Mesendoderm (in vitro differentiated cells): Measurements from ENCODE around the gene POU2F1.

Experiments used
- DNase-seq: peaks from one replicate; pipeline ENCODE4 v3.0.0; 2013
- H2AK5ac ChIP-seq: 2 replicates; pipeline ENCODE4 v1.6.1; 2013; ENCODE audit warnings: low read length, inconsistent platforms
- H2BK120ac ChIP-seq: 2 replicates; pipeline ENCODE4 v1.6.1; 2013; ENCODE audit warnings: low read depth, mild to moderate bottlenecking, low read length, moderate library complexity, mixed read lengths
- H2BK15ac ChIP-seq: replicated peaks from 2 replicates; pipeline ENCODE4 v1.6.1; 2013; ENCODE audit warnings: low read depth, mild to moderate bottlenecking, moderate library complexity
- H2BK5ac ChIP-seq: 2 replicates; pipeline ENCODE4 v1.6.1; 2013; ENCODE audit warnings: low read length, inconsistent platforms
- H3K18ac ChIP-seq: 2 replicates; pipeline ENCODE4 v1.6.1; 2013; ENCODE audit warnings: mild to moderate bottlenecking, low read length, mixed read lengths
- H3K23ac ChIP-seq: one replicate; pipeline ENCODE4 v1.6.1; 2013; ENCODE audit warnings: low read length
- H3K27ac ChIP-seq: 2 replicates; pipeline ENCODE4 v1.5.1; 2013; ENCODE audit warnings: low read depth, mild to moderate bottlenecking, inconsistent platforms, low read length, moderate library complexity
- H3K27me3 ChIP-seq: 2 replicates; pipeline ENCODE4 v1.6.1; 2013; ENCODE audit warnings: low read length, control low read depth, mild to moderate bottlenecking, inconsistent platforms; ENCODE audit not compliant: insufficient read depth, poor library complexity
- H3K36me3 ChIP-seq: 2 replicates; pipeline ENCODE4 v1.6.1; 2013; ENCODE audit warnings: low read length, inconsistent platforms; ENCODE audit not compliant: control insufficient read depth, insufficient read depth
- H3K4ac ChIP-seq: one replicate; pipeline ENCODE4 v1.6.1; 2013; ENCODE audit warnings: low read depth, mild to moderate bottlenecking, low read length, moderate library complexity
- H3K4me1 ChIP-seq: 2 replicates; pipeline ENCODE4 v1.6.1; 2013; ENCODE audit warnings: low read depth, low read length, inconsistent platforms; ENCODE audit not compliant: control insufficient read depth
- H3K4me2 ChIP-seq: 2 replicates; pipeline ENCODE4 v1.6.1; 2013; ENCODE audit warnings: low read length
- H3K4me3 ChIP-seq: 2 replicates; pipeline ENCODE4 v1.5.1; 2013; ENCODE audit warnings: mild to moderate bottlenecking, low read length
- H3K56ac ChIP-seq: one replicate; pipeline ENCODE4 v1.6.1; 2013; ENCODE audit warnings: low read length
- H3K79me1 ChIP-seq: 2 replicates; pipeline ENCODE4 v1.6.1; 2013; ENCODE audit warnings: low read length, inconsistent platforms
- H3K79me2 ChIP-seq: 2 replicates; pipeline ENCODE4 v1.6.1; 2013; ENCODE audit warnings: mild to moderate bottlenecking, low read length; ENCODE audit not compliant: control insufficient read depth, insufficient read depth
- H3K9ac ChIP-seq: 2 replicates; pipeline ENCODE4 v1.6.1; 2013; ENCODE audit warnings: low read length, inconsistent platforms
- H4K5ac ChIP-seq: one replicate; pipeline ENCODE4 v1.6.1; 2013; ENCODE audit warnings: low read length
- H4K8ac ChIP-seq: one replicate; pipeline ENCODE4 v1.6.1; 2013; ENCODE audit warnings: low read depth, mild to moderate bottlenecking, control low read depth, low read length, moderate library complexity
- WGBS: extraction: QIAGEN DNeasy Blood & Tissue Kit; methylation state at CpG from one replicate; pipeline ENCODE4 v1.1.7; 2013; ENCODE audit warnings: low lambda C conversion rate, missing lambda C conversion rate; ENCODE audit not compliant: insufficient coverage; ENCODE audit errors: extremely low coverage; 5-methylcytosine and 5-hydroxymethylcytosine counted together

The POU2F1 gene

DNA sequence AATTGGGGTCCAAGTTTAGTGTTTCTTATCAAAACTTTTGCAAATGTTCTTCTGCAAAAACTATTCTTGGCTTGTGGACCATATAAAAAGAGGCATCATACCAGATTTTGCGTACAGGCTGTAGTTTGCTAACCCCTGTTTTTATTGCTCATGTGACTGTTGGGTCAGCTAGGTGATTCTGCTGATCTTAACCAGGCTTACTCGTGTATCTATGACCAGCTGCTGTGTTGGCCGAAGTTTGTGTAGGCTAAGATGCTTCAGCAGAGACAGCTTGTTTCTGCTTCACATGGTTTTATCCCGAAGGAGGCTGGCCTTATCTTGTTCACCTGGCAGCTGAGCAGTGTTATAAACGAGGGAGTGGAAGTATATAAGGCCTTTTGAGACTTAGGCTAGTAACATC is 38.2 kb downstream of the POU2F1 start:
- no peak overlapping the region for H4K5ac ChIP-seq
- no peaks in the 10 kb centered on the region for H3K27me3 ChIP-seq
- H3K9ac ChIP-seq, result no peak overlapping the region
- H3K36me3 ChIP-seq, result no peaks in the 10 kb centered on the region
- no peak overlapping the region for H4K8ac ChIP-seq
- H3K4me2 ChIP-seq, result no peak overlapping the region
- no peak for DNase-seq
- no peak overlapping the region for H2AK5ac ChIP-seq
- no peak overlapping the region for H2BK120ac ChIP-seq
- H3K79me1 ChIP-seq, result peaks cover 17% of the 10 kb centered on the region
- H3K56ac ChIP-seq, result no peak overlapping the region
- H3K4ac ChIP-seq, result no peak overlapping the region
- H3K79me2 ChIP-seq, result peaks cover 51% of the 10 kb centered on the region
- H3K18ac ChIP-seq, result no peak overlapping the region
- H3K4me3 ChIP-seq, result no peak overlapping the region
- no CpG with 5 or more reads among the region's 5 CpGs for WGBS
- no peak overlapping the region for H2BK5ac ChIP-seq
- H2BK15ac ChIP-seq, result no peak overlapping the region
- no peak overlapping the region for H3K27ac ChIP-seq
- H3K23ac ChIP-seq, result no peak overlapping the region
- no peaks in the 10 kb centered on the region for H3K4me1 ChIP-seq

GRCh38 chr1:167262836-167263235 is 42.1 kb downstream of the POU2F1 start:
- no peaks in the 10 kb centered on the region for H3K4me1 ChIP-seq
- H3K4ac ChIP-seq, result no peak overlapping the region

GRCh38 chr1:167263344-167263743 is 42.7 kb downstream of the POU2F1 start:
- DNase-seq, result no peak
- WGBS, result no CpG with 5 or more reads among the region's 8 CpGs
- Histone ChIP-seq H3K4ac (no peak overlapping the region), H3K79me2 (peaks cover 42% of the 10 kb centered on the region), H2BK5ac (no peak overlapping the region), H3K79me1 (peaks cover 14% of the 10 kb centered on the region), H3K18ac (no peak overlapping the region), H2BK120ac (no peak overlapping the region), H4K8ac (no peak overlapping the region), H2BK15ac (no peak overlapping the region), H3K56ac (no peak overlapping the region), H3K27me3 (no peaks in the 10 kb centered on the region), H3K23ac (no peak overlapping the region), H3K4me2 (no peak overlapping the region), H2AK5ac (no peak overlapping the region), H4K5ac (no peak overlapping the region), H3K4me1 (peaks cover under 1% of the 10 kb centered on the region), H3K27ac (no peak overlapping the region), H3K36me3 (no peaks in the 10 kb centered on the region), H3K9ac (no peak overlapping the region), H3K4me3 (no peak overlapping the region)

More at GRCh38 chr1:167262836-167263235, 42.1 kb downstream of the POU2F1 start:
- H3K79me2 ChIP-seq, result peaks cover 45% of the 10 kb centered on the region
- H3K56ac ChIP-seq, result no peak overlapping the region
- no peak overlapping the region for H3K4me3 ChIP-seq
- H4K5ac ChIP-seq, result no peak overlapping the region
- no peak overlapping the region for H2BK5ac ChIP-seq
- H2BK15ac ChIP-seq, result no peak overlapping the region
- no peak overlapping the region for H3K18ac ChIP-seq
- H3K27me3 ChIP-seq, result no peaks in the 10 kb centered on the region
- H3K36me3 ChIP-seq, result no peaks in the 10 kb centered on the region
- no peak overlapping the region for H2AK5ac ChIP-seq
- H3K79me1 ChIP-seq, result peaks cover 13% of the 10 kb centered on the region
- H4K8ac ChIP-seq, result no peak overlapping the region
- no peak overlapping the region for H3K23ac ChIP-seq
- H2BK120ac ChIP-seq, result no peak overlapping the region
- H3K27ac ChIP-seq, result no peak overlapping the region
- no peak for DNase-seq
- H3K4me2 ChIP-seq, result no peak overlapping the region
- H3K9ac ChIP-seq, result no peak overlapping the region

GRCh38 chr1:167263819-167264464 is 43.3 kb downstream of the POU2F1 start:
- no peak overlapping the region for H3K4me2 ChIP-seq
- no peak overlapping the region for H4K5ac ChIP-seq
- no peak overlapping the region for H3K9ac ChIP-seq
- no peak overlapping the region for H3K4me3 ChIP-seq
- no peak overlapping the region for H2AK5ac ChIP-seq
- no peak overlapping the region for H2BK5ac ChIP-seq
- H3K23ac ChIP-seq, result no peak overlapping the region
- H3K27ac ChIP-seq, result no peak overlapping the region
- no peak overlapping the region for H3K18ac ChIP-seq
- no peak overlapping the region for H3K4ac ChIP-seq
- H3K4me1 ChIP-seq, result peaks cover 2% of the 10 kb centered on the region
- H3K27me3 ChIP-seq, result no peaks in the 10 kb centered on the region
- no peak overlapping the region for H4K8ac ChIP-seq
- no peak overlapping the region for H3K56ac ChIP-seq
- H2BK15ac ChIP-seq, result no peak overlapping the region
- peaks cover 17% of the 10 kb centered on the region for H3K79me1 ChIP-seq
- H3K36me3 ChIP-seq, result no peaks in the 10 kb centered on the region
- no peak for DNase-seq
- H2BK120ac ChIP-seq, result no peak overlapping the region
- peaks cover 45% of the 10 kb centered on the region for H3K79me2 ChIP-seq

DNA sequence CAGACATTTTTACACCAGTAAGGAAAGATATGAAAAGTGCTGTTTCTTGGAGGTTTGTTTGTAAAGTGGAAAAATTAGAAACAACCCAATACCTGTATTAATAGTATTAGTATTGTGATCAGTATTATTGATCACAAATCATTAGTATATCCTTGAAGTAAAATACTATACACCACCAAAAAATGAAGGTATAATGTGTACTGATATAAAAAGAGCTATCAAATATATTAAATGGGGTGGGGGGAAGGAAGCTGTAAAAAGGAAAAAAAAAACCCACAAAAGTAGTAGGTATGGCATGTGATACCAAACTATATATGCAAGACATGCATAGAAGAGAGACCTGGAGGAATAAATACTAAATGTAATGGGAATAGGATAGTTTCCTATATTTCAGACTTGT is 46.3 kb downstream of the POU2F1 start:
- Histone ChIP-seq H3K27me3 (no peaks in the 10 kb centered on the region), H3K36me3 (no peaks in the 10 kb centered on the region), H2BK5ac (no peak overlapping the region), H3K18ac (no peak overlapping the region), H3K9ac (no peak overlapping the region), H3K56ac (no peak overlapping the region), H3K23ac (no peak overlapping the region), H3K27ac (no peak overlapping the region), H4K8ac (no peak overlapping the region), H2BK120ac (no peak overlapping the region), H2AK5ac (no peak overlapping the region), H3K79me1 (peaks cover 13% of the 10 kb centered on the region), H3K4me1 (peaks cover 2% of the 10 kb centered on the region), H4K5ac (no peak overlapping the region), H3K4me2 (no peak overlapping the region), H3K4me3 (no peak overlapping the region), H3K79me2 (peaks cover 40% of the 10 kb centered on the region), H3K4ac (no peak overlapping the region), H2BK15ac (no peak overlapping the region)
- DNase-seq, result no peak

- Histone ChIP-seq H3K4me3 (no peak overlapping the region), H3K79me1 (peaks cover 10% of the 10 kb centered on the region), H3K4me1 (peaks cover 2% of the 10 kb centered on the region), H3K27me3 (no peaks in the 10 kb centered on the region), H3K4ac (no peak overlapping the region), H2BK120ac (no peak overlapping the region), H4K5ac (no peak overlapping the region), H3K27ac (no peak overlapping the region), H2BK15ac (no peak overlapping the region), H2AK5ac (no peak overlapping the region), H3K36me3 (no peaks in the 10 kb centered on the region), H3K4me2 (no peak overlapping the region), H3K56ac (no peak overlapping the region), H2BK5ac (no peak overlapping the region), H3K79me2 (peaks cover 45% of the 10 kb centered on the region), H3K9ac (no peak overlapping the region), H3K18ac (no peak overlapping the region), H3K23ac (no peak overlapping the region), H4K8ac (no peak overlapping the region)
- DNase-seq, result no peak
- WGBS, result no CpG with 5 or more reads among the region's 2 CpGs
These were observed 47.7 kb downstream of the POU2F1 start for GRCh38 chr1:167268347-167268787.
